ENCODE measurements around the gene SWI5. TPM values are rescaled to one million over a fixed set of nuclear protein-coding genes. Genes with fewer than 3 reads are reported as not detected.

Gene SWI5
- total RNA-seq = 40.8 and 53.2 TPM in 2 replicates

DNA sequence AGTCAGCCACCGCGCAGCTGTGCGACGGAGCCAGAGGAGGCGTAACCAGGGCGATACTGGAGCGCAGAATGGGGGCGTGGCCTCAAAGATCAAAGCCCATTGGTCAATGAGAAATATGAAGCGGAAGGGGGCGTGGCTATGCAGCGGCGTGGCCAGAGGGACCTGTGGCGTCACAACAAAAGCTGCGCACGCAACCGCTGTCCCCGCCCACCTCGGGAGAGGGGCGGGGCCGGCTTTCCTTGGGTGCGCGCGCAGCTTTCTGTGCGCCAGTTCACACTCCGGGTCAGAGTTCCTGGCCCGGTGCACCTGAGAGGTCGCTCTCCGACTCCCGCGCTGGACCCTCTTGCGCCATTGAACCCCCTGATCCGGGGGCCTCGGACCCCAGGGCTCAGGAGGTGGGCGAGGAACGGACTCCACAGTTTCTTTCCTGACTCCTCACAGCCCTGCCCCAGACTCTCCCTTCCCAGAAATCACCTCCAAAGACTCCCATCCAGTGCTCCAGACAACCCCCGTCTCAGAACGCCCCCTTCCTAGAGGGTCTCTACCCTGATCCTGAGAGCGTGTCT is at the start of gene SWI5:
Gene SWI5, plus strand, starts transcription at position 269 of the 566 bp plus-strand sequence.

DNA sequence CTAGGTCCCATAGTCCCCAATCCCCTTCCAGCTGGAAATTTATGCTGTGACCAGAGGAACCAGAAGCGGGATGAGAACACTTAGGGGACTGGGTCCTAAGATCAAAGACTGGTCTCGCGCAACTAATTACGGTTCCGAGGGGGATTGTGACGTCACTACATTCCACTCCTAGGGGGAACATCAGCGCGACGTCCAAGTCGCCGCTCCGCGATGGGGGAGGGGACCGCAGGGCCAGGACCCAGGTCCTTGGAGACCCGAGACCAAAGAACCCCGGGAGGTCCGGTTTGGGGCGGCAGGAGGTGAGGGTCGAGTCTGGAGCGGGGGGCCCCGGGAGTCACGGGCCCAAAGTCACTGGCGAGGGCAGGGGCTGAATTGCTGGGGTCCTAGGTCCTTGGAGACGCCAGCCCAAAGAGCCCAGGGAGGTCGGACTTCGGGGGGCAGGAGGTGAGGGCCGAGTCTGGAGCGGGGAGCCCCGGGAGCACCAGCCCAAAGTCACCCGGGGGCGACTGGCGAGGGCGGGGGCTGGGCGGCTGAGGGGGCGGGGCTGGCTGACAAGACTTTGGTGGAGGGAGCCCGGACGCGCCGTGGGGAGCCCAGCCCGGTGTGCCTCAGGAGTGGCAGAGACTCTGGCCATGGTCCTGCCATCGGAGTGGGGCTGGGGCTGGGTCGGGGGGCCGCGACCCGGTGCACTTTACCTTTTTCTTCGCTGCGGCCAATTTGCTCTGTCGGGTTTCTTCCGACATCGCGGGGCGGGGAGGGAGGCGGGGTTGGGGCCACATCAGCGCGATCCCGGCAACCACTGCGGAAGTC is 673 bp upstream of the SWI5 start, which contains the start of gene GOLGA2:
Gene GOLGA2, minus strand, starts transcription at position 810 of the 810 bp plus-strand sequence. Its CDS starts 31 bp downstream, at position 779.

DNA sequence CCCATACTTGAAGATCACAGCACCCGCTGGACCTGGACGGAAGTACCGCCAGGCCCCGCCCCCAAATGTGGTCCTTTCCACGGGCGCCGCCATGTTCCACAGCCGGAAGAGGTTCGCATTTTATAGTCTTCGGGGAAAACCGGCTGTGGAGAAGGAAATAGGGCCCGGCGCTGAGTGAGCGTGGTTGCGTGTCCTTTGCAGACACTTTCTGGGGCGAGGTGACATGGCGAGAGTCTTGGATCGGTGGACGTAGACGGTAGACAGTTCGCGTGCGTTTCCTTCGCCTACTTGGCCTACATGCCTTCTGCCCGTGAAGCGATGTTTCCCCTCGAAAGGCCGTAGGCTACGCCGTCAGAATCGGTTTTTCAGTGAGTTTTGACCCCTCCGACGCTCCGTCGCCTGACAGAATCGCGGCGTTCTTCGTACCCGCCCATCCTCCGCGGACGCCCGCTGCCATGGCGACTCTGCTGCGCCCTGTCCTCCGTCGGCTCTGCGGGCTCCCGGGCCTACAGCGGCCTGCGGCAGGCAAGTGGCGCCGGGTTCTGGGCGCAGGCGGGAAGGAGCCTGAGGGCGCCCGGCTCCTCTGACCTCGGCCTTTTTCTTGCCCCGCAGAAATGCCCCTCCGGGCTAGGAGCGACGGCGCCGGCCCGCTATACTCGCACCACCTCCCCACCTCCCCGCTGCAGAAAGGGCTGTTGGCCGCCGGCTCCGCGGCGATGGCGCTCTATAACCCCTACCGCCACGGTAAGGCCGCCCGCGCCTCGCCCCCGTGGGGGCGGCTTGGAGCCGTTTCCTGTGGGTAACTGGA is 46.5 kb downstream of the SWI5 start, which contains the start of the genes COQ4 and TRUB2:
Gene COQ4, plus strand, starts transcription at position 436 of the 808 bp plus-strand sequence. Its CDS starts 20 bp downstream, at position 456.
Gene TRUB2, minus strand, starts transcription at position 44 of the 808 bp plus-strand sequence. Its CDS starts 39 bp downstream, at position 5.

Other genes with a start within 250 kb of the SWI5 start
- gene NAIF1, start 209.0 kb upstream of the SWI5 start, total RNA-seq = 8.7 and 10.9 TPM in 2 replicates
- gene SLC25A25, start 208.0 kb upstream of the SWI5 start, total RNA-seq = 13.7 and 16.2 TPM in 2 replicates
- 55.7 and 63.9 TPM in 2 replicates for gene PTGES2, start 148.5 kb upstream of the SWI5 start, total RNA-seq
- gene LCN2, start 126.8 kb upstream of the SWI5 start, total RNA-seq = 0.23 TPM in 1 of 2 replicates, not detected in the other
- 251 and 261 TPM in 2 replicates for gene BBLN, start 116.0 kb upstream of the SWI5 start, total RNA-seq
- 52.7 and 77.5 TPM in 2 replicates for gene CIZ1, start 84.7 kb upstream of the SWI5 start, total RNA-seq
- 14.8 and 15.2 TPM in 2 replicates for gene DNM1, start 72.9 kb upstream of the SWI5 start, total RNA-seq
- 95.8 and 97.2 TPM in 2 replicates for gene GOLGA2, start 269 bp upstream of the SWI5 start, total RNA-seq
- 9.7 and 16.6 TPM in 2 replicates for gene TRUB2, start 46.2 kb downstream of the SWI5 start, total RNA-seq
- gene COQ4, start 46.6 kb downstream of the SWI5 start, total RNA-seq = 28.8 and 32.3 TPM in 2 replicates
- 11.5 and 20.7 TPM in 2 replicates for gene SLC27A4, start 64.3 kb downstream of the SWI5 start, total RNA-seq
- 27.2 and 33.0 TPM in 2 replicates for gene URM1, start 95.1 kb downstream of the SWI5 start, total RNA-seq
- 128 and 233 TPM in 2 replicates for gene CERCAM, start 144.6 kb downstream of the SWI5 start, total RNA-seq
- gene ODF2, start 179.7 kb downstream of the SWI5 start, total RNA-seq = 19.8 and 20.8 TPM in 2 replicates
- 18.6 and 22.9 TPM in 2 replicates for gene GLE1, start 228.4 kb downstream of the SWI5 start, total RNA-seq